Naive thymus-derived CD8-positive, alpha-beta T cell (primary cell): ENCODE data around the gene RNU1-4. TPM values are rescaled to one million over a fixed set of nuclear protein-coding genes. Genes with fewer than 3 reads are reported as not detected.
A peak's percentile ranks its signal among the peaks of the same experiment; 100 is the strongest.
"Not testable (repeated sequence)": the region's sequence is repeated elsewhere in the genome, so short reads cannot be mapped to it uniquely, and the experiment has no call there.

Source experiments
- ATAC-seq, 2 donors: fragments of 150-1000 bp; cut with Tn5 transposase in 1 of 2; sonication (Bioruptor Pico), chemical (Tn5 transposase) in 1 of 2; 1 replicate in 1 of 2; 2 replicates in 1 of 2; pipeline ENCODE4 v1.10.0; 2021; ENCODE audit warnings: mild to moderate bottlenecking in 2 of 2, moderate library complexity in 2 of 2
- POLR2A ChIA-PET: fragments of 350-600 bp; sonication (Branson Sonifier 250); formaldehyde crosslinking; loops from one replicate; lab custom pipeline; 2021; ENCODE audit warnings: antibody characterized with exemption; lab: Charles Lee
- DNase-seq, 10 donors: peaks; one replicate each; pipeline versions ENCODE4 v3.0.0 to v3.0.0-alpha.2; 2020 to 2022
- H3K27ac Mint-ChIP-seq, 10 donors: one replicate each; pipeline ENCODE4 v1.8.0; 2020 to 2022; ENCODE audit warnings: mild to moderate bottlenecking in 10 of 10, mixed read lengths in 10 of 10, moderate library complexity in 4 of 10, inconsistent platforms in 1 of 10
- H3K27me3 Mint-ChIP-seq, 5 donors: one replicate each; pipeline ENCODE4 v1.8.0; 2021 to 2022; ENCODE audit warnings: mixed read lengths in 5 of 5
- H3K36me3 Mint-ChIP-seq, 3 donors: one replicate each; pipeline ENCODE4 v1.8.0; 2020 to 2022; ENCODE audit warnings: mixed read lengths in 3 of 3, mild to moderate bottlenecking in 2 of 3, inconsistent platforms in 1 of 3
- H3K4me1 Mint-ChIP-seq, 4 donors: one replicate each; pipeline ENCODE4 v1.8.0; 2021 to 2022; ENCODE audit warnings: mixed read lengths in 4 of 4
- H3K4me3 Mint-ChIP-seq, 10 donors: one replicate each; pipeline ENCODE4 v1.8.0; 2020 to 2022; ENCODE audit warnings: mild to moderate bottlenecking in 10 of 10, mixed read lengths in 10 of 10, moderate library complexity in 6 of 10, inconsistent platforms in 1 of 10
- H3K9me3 Mint-ChIP-seq, 9 donors: one replicate each; pipeline ENCODE4 v1.8.0; 2020 to 2022; ENCODE audit warnings: mixed read lengths in 9 of 9, mild to moderate bottlenecking in 3 of 9, inconsistent platforms in 1 of 9, moderate library complexity in 1 of 9
- polyA plus RNA-seq, 3 donors: library from polyadenylated mRNA; unstranded; fragments of 300-500 nt; fragmentation: Illumina TruSeq; gene quantifications; one replicate each; pipeline ENCODE4 v1.2.3, GENCODE V29; 2021
- total RNA-seq, 8 experiments: library from RNA in 2 of 8; stranded (reverse) in 2 of 8; gene quantifications; one replicate each; pipeline ENCODE4 v1.2.3 and lab custom pipeline; 2021 to 2026

Gene RNU1-4
- total and polyA plus RNA-seq, 5 experiments from 2014 or later = 22.6 to 3,916 (median 3,449) TPM; not detected in 2

- POLR2A ChIA-PET, H3K4me3 Mint-ChIP-seq, DNase-seq, H3K9me3 Mint-ChIP-seq, H3K36me3 Mint-ChIP-seq, ATAC-seq, H3K27ac Mint-ChIP-seq, H3K4me1 Mint-ChIP-seq: not testable (repeated sequence)
- peaks cover 4 to 20% (median 15%) of the 10 kb centered on the region in 5 donors for H3K27me3 Mint-ChIP-seq
Measured at GRCh38 chr1:16772275-16773204, 32.2 kb downstream of the RNU1-4 start.

DNA sequence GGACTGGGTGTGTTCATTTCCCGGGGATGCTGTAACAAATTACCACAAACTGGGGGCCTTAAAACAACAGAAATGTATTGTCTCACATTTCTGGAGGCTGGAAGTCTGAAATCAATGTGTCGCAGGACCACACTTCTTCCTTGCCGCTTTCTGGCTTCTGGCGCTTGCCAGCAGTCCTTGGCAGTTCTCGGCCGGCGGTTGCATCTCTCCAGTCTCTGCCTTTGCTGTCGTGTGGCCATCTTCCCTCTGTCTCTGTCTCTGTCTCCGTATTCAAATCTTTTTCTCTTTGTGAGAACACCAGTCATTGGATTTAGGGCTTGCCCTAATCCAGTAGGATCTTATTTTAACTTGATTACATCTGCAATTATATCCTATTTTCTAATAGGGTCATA, 32.9 kb downstream of the RNU1-4 start:
- H3K27ac Mint-ChIP-seq, ATAC-seq, DNase-seq, H3K4me3 Mint-ChIP-seq, H3K4me1 Mint-ChIP-seq, H3K9me3 Mint-ChIP-seq, POLR2A ChIA-PET, H3K36me3 Mint-ChIP-seq: not testable (repeated sequence)
- peaks cover 8 to 26% (median 20%) of the 10 kb centered on the region in 5 donors for H3K27me3 Mint-ChIP-seq

- H3K27ac Mint-ChIP-seq, H3K4me3 Mint-ChIP-seq, H3K36me3 Mint-ChIP-seq, POLR2A ChIA-PET, H3K9me3 Mint-ChIP-seq, DNase-seq, ATAC-seq, H3K4me1 Mint-ChIP-seq: not testable (repeated sequence)
- peaks cover 8 to 27% (median 20%) of the 10 kb centered on the region in 5 donors for H3K27me3 Mint-ChIP-seq
Measured at GRCh38 chr1:16773723-16774122, 33.4 kb downstream of the RNU1-4 start.

DNA sequence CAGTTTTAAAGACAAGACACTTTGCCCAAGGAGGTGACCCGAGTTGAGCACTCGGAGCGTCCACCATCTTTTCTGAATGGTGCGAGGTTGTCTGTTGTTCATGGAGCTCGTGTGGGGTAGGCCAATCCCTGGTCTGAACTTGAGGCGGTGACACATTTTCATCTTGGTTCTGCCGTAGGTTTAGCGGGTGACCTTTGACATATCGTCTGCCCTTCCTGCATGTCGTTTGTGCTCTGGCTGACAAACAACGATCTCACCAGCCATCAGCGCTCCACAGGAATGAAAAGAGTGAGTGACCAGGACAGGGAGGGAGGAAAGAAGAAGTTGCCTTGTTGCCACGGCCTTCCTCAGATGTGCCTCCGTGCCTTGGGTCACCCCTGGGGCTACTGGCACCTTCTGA, 34.5 kb downstream of the RNU1-4 start:
- H3K36me3 Mint-ChIP-seq, H3K27ac Mint-ChIP-seq, ATAC-seq, H3K4me1 Mint-ChIP-seq, H3K4me3 Mint-ChIP-seq, DNase-seq, POLR2A ChIA-PET, H3K9me3 Mint-ChIP-seq: not testable (repeated sequence)
- H3K27me3 Mint-ChIP-seq = peaks cover 8 to 31% (median 24%) of the 10 kb centered on the region in 5 donors

- H3K9me3 Mint-ChIP-seq, ATAC-seq, H3K4me3 Mint-ChIP-seq, DNase-seq, H3K27ac Mint-ChIP-seq, H3K36me3 Mint-ChIP-seq, POLR2A ChIA-PET, H3K4me1 Mint-ChIP-seq: not testable (repeated sequence)
- H3K27me3 Mint-ChIP-seq = peaks cover 8 to 34% (median 27%) of the 10 kb centered on the region in 5 donors
Measured at GRCh38 chr1:16775290-16775689, 35.0 kb downstream of the RNU1-4 start.

- H3K4me3 Mint-ChIP-seq, POLR2A ChIA-PET, DNase-seq, H3K4me1 Mint-ChIP-seq, H3K36me3 Mint-ChIP-seq, ATAC-seq, H3K9me3 Mint-ChIP-seq, H3K27ac Mint-ChIP-seq: not testable (repeated sequence)
- peaks cover 8 to 38% (median 27%) of the 10 kb centered on the region in 5 donors for H3K27me3 Mint-ChIP-seq
Measured at GRCh38 chr1:16776248-16776647, 35.9 kb downstream of the RNU1-4 start.

DNA sequence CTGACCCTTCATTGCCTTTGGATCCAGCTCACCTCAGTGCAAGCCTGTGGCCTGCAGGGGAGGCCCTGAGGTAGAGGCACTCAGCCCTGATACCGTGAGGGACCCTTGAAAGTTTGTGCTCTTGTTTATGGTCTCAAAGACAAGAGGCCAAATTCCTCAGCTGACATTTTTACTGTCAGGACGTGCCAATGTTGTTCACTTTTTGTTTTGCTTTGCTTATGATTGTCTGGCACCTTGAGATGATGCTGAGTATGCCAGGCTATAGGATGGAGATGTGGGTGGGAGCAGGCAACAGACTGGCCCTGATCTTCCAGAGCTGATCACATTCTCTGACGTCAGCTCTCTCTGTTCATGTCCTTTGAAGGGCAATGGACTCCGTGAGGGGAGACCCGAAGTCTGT, 36.5 kb downstream of the RNU1-4 start:
- H3K4me1 Mint-ChIP-seq, H3K27ac Mint-ChIP-seq, ATAC-seq, H3K9me3 Mint-ChIP-seq, POLR2A ChIA-PET, H3K4me3 Mint-ChIP-seq, DNase-seq, H3K36me3 Mint-ChIP-seq: not testable (repeated sequence)
- H3K27me3 Mint-ChIP-seq = peaks cover 8 to 38% (median 27%) of the 10 kb centered on the region in 5 donors

GRCh38 chr1:16777821-16778220, 37.5 kb downstream of the RNU1-4 start:
- ATAC-seq, POLR2A ChIA-PET, H3K9me3 Mint-ChIP-seq, DNase-seq, H3K4me3 Mint-ChIP-seq, H3K4me1 Mint-ChIP-seq, H3K36me3 Mint-ChIP-seq: not testable (repeated sequence)
- Mint-ChIP-seq H3K27me3 (peaks cover 8 to 38% (median 22%) of the 10 kb centered on the region in 5 donors), H3K27ac (peak overlapping the region in 2 of 10 donors; percentile 23 to 76)

DNA sequence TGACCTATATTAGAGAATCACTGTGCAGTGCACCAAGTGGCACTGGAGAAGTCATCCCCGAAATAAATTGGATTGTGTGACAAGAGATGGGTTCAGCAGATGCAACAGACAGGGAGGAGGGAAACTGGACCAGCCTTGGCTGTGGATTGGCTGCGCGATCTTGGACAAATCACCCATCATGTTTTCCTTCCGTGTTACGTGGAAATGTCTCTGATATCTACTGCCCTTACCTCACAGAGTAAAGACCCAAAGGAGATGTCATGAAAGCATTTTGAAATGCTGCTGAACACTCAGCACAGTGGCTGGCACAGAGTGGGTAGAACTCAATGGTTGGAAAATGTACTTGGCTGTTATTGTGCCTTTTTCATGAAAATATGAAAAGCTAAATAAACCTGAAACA, 39.2 kb downstream of the RNU1-4 start:
- H3K4me1 Mint-ChIP-seq, ATAC-seq, DNase-seq, H3K4me3 Mint-ChIP-seq, H3K27ac Mint-ChIP-seq, H3K36me3 Mint-ChIP-seq, H3K9me3 Mint-ChIP-seq, POLR2A ChIA-PET: not testable (repeated sequence)
- H3K27me3 Mint-ChIP-seq = peaks cover 7 to 26% (median 18%) of the 10 kb centered on the region in 5 donors

DNA sequence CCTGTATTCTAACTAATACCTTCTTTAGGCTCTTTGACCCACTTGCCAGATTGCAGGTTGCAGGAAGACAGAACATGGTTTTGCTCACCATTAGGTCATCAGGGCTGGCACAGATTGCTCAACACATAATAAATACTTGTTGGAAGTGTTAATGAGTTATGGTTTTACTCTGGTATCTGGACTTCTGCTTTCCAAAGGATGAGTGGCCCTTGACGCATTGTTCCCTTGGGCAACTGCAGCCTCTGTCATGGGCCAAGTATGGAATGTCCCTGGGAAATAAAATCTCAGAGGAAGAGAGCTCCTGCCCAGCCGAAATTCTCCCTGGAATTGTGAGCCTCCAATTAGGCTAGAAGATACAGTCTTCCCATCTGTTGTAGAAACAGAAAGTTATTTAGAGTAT, 40.7 kb downstream of the RNU1-4 start:
- H3K27me3 Mint-ChIP-seq = peaks cover 7 to 23% (median 18%) of the 10 kb centered on the region in 5 donors
- POLR2A ChIA-PET, H3K4me3 Mint-ChIP-seq, H3K27ac Mint-ChIP-seq, DNase-seq, H3K9me3 Mint-ChIP-seq, H3K4me1 Mint-ChIP-seq, H3K36me3 Mint-ChIP-seq, ATAC-seq: not testable (repeated sequence)

- H3K4me1 Mint-ChIP-seq, H3K27ac Mint-ChIP-seq, POLR2A ChIA-PET, H3K4me3 Mint-ChIP-seq, H3K36me3 Mint-ChIP-seq, H3K9me3 Mint-ChIP-seq, ATAC-seq, DNase-seq: not testable (repeated sequence)
- peaks cover 7 to 25% (median 22%) of the 10 kb centered on the region in 5 donors for H3K27me3 Mint-ChIP-seq
Measured at GRCh38 chr1:16781625-16782024, 41.3 kb downstream of the RNU1-4 start.

DNA sequence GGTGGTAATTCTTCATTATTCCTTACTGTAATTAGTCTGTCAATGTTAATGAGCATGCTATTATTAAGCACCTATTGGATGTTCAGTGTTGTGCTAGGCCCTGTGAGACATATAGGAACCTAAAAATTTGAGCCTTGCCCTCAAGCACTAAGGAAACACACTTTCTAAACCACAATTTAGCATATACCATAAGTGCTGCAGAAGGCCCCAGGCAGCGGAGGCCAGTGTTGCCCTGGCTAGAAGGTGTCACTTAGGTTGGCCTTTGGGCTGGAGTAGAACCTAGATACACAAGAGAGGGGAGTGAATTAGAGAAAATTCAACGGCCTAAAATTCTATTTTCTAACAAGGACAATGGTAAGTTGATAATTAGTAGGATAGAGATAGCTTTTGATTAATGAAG, 44.6 kb downstream of the RNU1-4 start:
- H3K9me3 Mint-ChIP-seq, DNase-seq, H3K36me3 Mint-ChIP-seq, ATAC-seq, H3K4me3 Mint-ChIP-seq, H3K27ac Mint-ChIP-seq, H3K4me1 Mint-ChIP-seq, POLR2A ChIA-PET: not testable (repeated sequence)
- H3K27me3 Mint-ChIP-seq = peaks cover 0 to 12% (median 9%) of the 10 kb centered on the region in 5 donors

DNA sequence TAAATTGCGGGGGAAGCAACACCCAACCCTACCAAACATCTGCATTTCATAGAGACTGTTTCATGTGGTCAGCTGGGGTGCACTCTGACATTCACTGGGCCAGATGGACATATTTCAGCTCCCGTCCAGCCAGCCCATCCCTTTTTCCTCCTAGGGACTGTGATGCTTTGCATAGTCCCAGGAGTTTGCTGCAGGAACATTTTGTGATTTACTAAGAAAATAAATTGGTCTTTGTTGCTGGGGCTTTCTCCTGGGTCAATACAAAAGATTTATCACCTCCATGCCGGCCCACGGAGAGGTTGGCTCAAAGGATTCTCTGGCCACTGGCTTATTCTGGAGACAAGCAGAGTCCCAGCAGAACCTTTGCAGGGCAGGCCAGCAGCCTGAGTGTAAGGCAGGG, 46.0 kb downstream of the RNU1-4 start:
- POLR2A ChIA-PET, H3K27me3 Mint-ChIP-seq, H3K4me1 Mint-ChIP-seq, ATAC-seq, H3K4me3 Mint-ChIP-seq, H3K9me3 Mint-ChIP-seq, DNase-seq, H3K36me3 Mint-ChIP-seq, H3K27ac Mint-ChIP-seq: not testable (repeated sequence)
